OCI-LY3 (cell line): ENCODE measurements around the gene CLCN1.

Experiments used
- H2AFZ ChIP-seq: fragments of 200-600, 300-600 bp; shearing (Covaris generic); 2 replicates; pipeline ENCODE4 v1.6.0; 2014; ENCODE audit warnings: antibody characterized with exemption, low read depth, low read length
- H3K27ac ChIP-seq: fragments of 200-600, 300-600 bp; sonication (generic); 2 replicates; pipeline ENCODE4 v1.5.1; 2014; ENCODE audit warnings: mild to moderate bottlenecking, low read length, moderate library complexity, mixed read lengths
- H3K27me3 ChIP-seq: fragments of 200-600, 300-600 bp; sonication (generic); 2 replicates; pipeline ENCODE4 v1.6.1; 2014; ENCODE audit warnings: low read depth, low read length, mixed read lengths
- H3K36me3 ChIP-seq: fragments of 200-600, 300-600 bp; sonication (generic); replicated peaks from 2 replicates; pipeline ENCODE3; 2014; ENCODE audit warnings: low read depth, low read length, mixed read lengths
- H3K4me1 ChIP-seq: fragments of 300-600, 200-600 bp; sonication (generic); 2 replicates; pipeline ENCODE4 v1.6.1; 2014; ENCODE audit warnings: low read length, mixed read lengths
- H3K4me2 ChIP-seq: fragments of 200-600, 300-600 bp; sonication (generic); 2 replicates; pipeline ENCODE4 v1.6.1; 2014; ENCODE audit warnings: low read length, mixed read lengths
- H3K4me3 ChIP-seq: fragments of 300-600, 200-600 bp; sonication (generic); 2 replicates; pipeline ENCODE4 v1.5.1; 2014; ENCODE audit warnings: antibody characterized with exemption, mild to moderate bottlenecking, low read length, moderate library complexity
- H3K79me2 ChIP-seq: fragments of 300-600, 200-600 bp; shearing (Covaris generic); 2 replicates; pipeline ENCODE4 v1.6.1; 2014; ENCODE audit warnings: mild to moderate bottlenecking, low read length, mixed read lengths
- H3K9ac ChIP-seq: fragments of 300-600, 200-600 bp; shearing (Covaris generic); 2 replicates; pipeline ENCODE4 v1.6.0; 2014; ENCODE audit warnings: mild to moderate bottlenecking, low read length, moderate library complexity
- H3K9me3 ChIP-seq: fragments of 200-600, 300-600 bp; shearing (Covaris generic); 2 replicates; pipeline ENCODE4 v1.6.1; 2014; ENCODE audit warnings: low read length, mixed read lengths; ENCODE audit not compliant: insufficient read depth
- H4K20me1 ChIP-seq: fragments of 200-600, 300-600 bp; sonication (generic); 2 replicates; pipeline ENCODE4 v1.6.1; 2016; ENCODE audit warnings: low read length, mixed read lengths; ENCODE audit not compliant: insufficient read depth
- EZH2phosphoT487 ChIP-seq: fragments of 200-600 bp; shearing (Covaris generic); IDR thresholded peaks from 2 replicates; pipeline ENCODE4 v1.6.1; 2018; ENCODE audit warnings: antibody characterized with exemption, mixed run types, low read depth
- TF ChIP-seq, protein P1 (sequence below): fragments of 200-600, 300-600 bp; sonication (generic); IDR thresholded peaks from 2 replicates; pipeline ENCODE4 v1.5.1; 2014; ENCODE audit warnings: antibody characterized with exemption, low read length, low read depth

Gene CLCN1

DNA sequence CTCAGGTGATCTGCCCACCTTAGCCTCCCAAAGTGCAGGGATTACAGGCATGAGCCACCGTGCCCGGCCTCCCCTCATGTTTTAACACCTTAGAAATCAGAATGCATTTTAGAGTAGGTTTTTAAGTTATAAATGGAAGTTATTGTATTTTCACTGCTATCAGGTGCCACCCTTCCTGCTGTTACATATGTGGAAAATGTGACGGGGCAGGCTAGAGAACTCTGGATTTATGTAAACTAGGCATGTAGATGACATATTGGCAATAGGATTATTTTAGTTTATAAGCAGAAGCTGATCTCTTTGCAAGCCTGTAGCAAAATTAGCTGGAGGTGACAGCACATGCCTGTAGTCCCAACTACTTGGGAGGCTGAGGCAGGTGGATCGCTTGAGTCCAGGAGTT, 25.6 kb upstream of the CLCN1 start:
- H2AFZ ChIP-seq: no peak overlapping the region
- H3K4me1 ChIP-seq: peaks cover 13% of the 10 kb centered on the region
- H3K4me2 ChIP-seq: no peak overlapping the region
- no peak for TF ChIP-seq EZH2phosphoT487
- TF ChIP-seq, protein P1, sequence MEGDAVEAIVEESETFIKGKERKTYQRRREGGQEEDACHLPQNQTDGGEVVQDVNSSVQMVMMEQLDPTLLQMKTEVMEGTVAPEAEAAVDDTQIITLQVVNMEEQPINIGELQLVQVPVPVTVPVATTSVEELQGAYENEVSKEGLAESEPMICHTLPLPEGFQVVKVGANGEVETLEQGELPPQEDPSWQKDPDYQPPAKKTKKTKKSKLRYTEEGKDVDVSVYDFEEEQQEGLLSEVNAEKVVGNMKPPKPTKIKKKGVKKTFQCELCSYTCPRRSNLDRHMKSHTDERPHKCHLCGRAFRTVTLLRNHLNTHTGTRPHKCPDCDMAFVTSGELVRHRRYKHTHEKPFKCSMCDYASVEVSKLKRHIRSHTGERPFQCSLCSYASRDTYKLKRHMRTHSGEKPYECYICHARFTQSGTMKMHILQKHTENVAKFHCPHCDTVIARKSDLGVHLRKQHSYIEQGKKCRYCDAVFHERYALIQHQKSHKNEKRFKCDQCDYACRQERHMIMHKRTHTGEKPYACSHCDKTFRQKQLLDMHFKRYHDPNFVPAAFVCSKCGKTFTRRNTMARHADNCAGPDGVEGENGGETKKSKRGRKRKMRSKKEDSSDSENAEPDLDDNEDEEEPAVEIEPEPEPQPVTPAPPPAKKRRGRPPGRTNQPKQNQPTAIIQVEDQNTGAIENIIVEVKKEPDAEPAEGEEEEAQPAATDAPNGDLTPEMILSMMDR: no peak
- peaks cover 40% of the 10 kb centered on the region for H3K79me2 ChIP-seq
- H4K20me1 ChIP-seq: no peaks in the 10 kb centered on the region
- no peaks in the 10 kb centered on the region for H3K9me3 ChIP-seq
- H3K27me3 ChIP-seq: no peaks in the 10 kb centered on the region
- peaks cover 36% of the 10 kb centered on the region for H3K36me3 ChIP-seq
- no peak overlapping the region for H3K27ac ChIP-seq
- H3K9ac ChIP-seq: no peak overlapping the region
- H3K4me3 ChIP-seq: no peak overlapping the region

GRCh38 chr7:143292876-143293275, 23.0 kb upstream of the CLCN1 start:
- H3K9ac ChIP-seq: no peak overlapping the region
- peaks cover 7% of the 10 kb centered on the region for H3K4me1 ChIP-seq
- no peak overlapping the region for H3K4me2 ChIP-seq
- peaks cover 57% of the 10 kb centered on the region for H3K36me3 ChIP-seq
- no peaks in the 10 kb centered on the region for H3K27me3 ChIP-seq
- no peak for TF ChIP-seq EZH2phosphoT487
- TF ChIP-seq, protein P1: no peak
- H3K9me3 ChIP-seq: no peaks in the 10 kb centered on the region
- no peak overlapping the region for H2AFZ ChIP-seq
- H3K27ac ChIP-seq: no peak overlapping the region
- H3K79me2 ChIP-seq: peaks cover 43% of the 10 kb centered on the region
- no peaks in the 10 kb centered on the region for H4K20me1 ChIP-seq
- H3K4me3 ChIP-seq: no peak overlapping the region

GRCh38 chr7:143295870-143296269, 20.0 kb upstream of the CLCN1 start:
- no peak overlapping the region for H3K27ac ChIP-seq
- H3K79me2 ChIP-seq: peaks cover 17% of the 10 kb centered on the region
- H3K36me3 ChIP-seq: peaks cover 77% of the 10 kb centered on the region
- H4K20me1 ChIP-seq: no peaks in the 10 kb centered on the region
- no peak overlapping the region for H3K4me3 ChIP-seq
- no peak overlapping the region for H2AFZ ChIP-seq
- no peak overlapping the region for H3K4me2 ChIP-seq
- no peaks in the 10 kb centered on the region for H3K27me3 ChIP-seq
- H3K9ac ChIP-seq: no peak overlapping the region
- H3K4me1 ChIP-seq: no peaks in the 10 kb centered on the region
- TF ChIP-seq, protein P1: no peak
- TF ChIP-seq EZH2phosphoT487: no peak
- H3K9me3 ChIP-seq: no peaks in the 10 kb centered on the region

DNA sequence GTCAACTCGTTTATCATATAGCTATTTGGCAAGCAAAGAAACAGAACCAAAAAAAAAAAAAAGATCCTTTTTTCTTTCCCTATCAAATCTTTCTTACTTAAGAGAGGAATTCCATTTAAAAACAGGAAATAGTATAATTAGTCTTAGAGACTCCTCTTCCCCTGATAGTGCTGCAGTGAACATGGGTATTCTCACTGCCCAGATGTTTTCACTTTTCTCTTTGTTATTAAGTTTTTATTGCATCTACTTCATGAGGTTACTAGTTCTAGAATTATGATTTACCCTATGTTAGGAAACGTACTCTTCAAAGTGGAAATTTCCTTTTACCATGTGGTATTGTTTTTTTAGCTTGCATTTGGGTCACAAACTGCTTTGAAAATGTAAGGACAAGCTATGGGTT, 19.2 kb upstream of the CLCN1 start:
- H3K9ac ChIP-seq: no peak overlapping the region
- no peaks in the 10 kb centered on the region for H3K4me1 ChIP-seq
- no peaks in the 10 kb centered on the region for H4K20me1 ChIP-seq

More for the DNA sequence above, 19.2 kb upstream of the CLCN1 start:
- Histone ChIP-seq H2AFZ (no peak overlapping the region), H3K79me2 (peaks cover 9% of the 10 kb centered on the region; the same call in 1 of the 2 replicates), H3K36me3 (peaks cover 78% of the 10 kb centered on the region), H3K4me3 (no peak overlapping the region), H3K9me3 (no peaks in the 10 kb centered on the region), H3K27me3 (no peaks in the 10 kb centered on the region), H3K4me2 (no peak overlapping the region), H3K27ac (no peak overlapping the region)
- TF ChIP-seq, protein P1: no peak
- TF ChIP-seq EZH2phosphoT487: no peak
